NCI-H82 treated with DMSO at 0.1 percent for 48 hours (cell line): ENCODE data around the gene PALM.
A peak's percentile ranks its signal among the peaks of the same experiment; 100 is the strongest.
"Not testable (repeated sequence)": the region's sequence is repeated elsewhere in the genome, so short reads cannot be mapped to it uniquely, and the experiment has no call there.

Experiments
- DNase-seq: peaks from one replicate; lab custom pipeline; 2025; ENCODE audit not compliant: unreplicated experiment; lab: John Stamatoyannopoulos, UW

Gene PALM

GRCh38 chr19:708154-709143, at the start of gene PALM:
Gene PALM, plus strand, starts transcription at chr19:708935. Its CDS starts 212 bp downstream, at chr19:709147.
- no peak for DNase-seq

- no peak for DNase-seq
Observed at GRCh38 chr19:660793-661426, 47.8 kb upstream of the PALM start.

- DNase-seq: no peak
Observed at GRCh38 chr19:661427-662196, 47.1 kb upstream of the PALM start.

GRCh38 chr19:662207-662961, 46.4 kb upstream of the PALM start:
- no peak for DNase-seq

GRCh38 chr19:662962-663681, 45.6 kb upstream of the PALM start, which contains the start of gene RNF126:
Gene RNF126, minus strand, starts transcription at chr19:663214. Its CDS starts 93 bp downstream, at chr19:663121.
- peak; percentile 39 for DNase-seq

GRCh38 chr19:663682-664117, 45.0 kb upstream of the PALM start:
- no peak for DNase-seq

- DNase-seq: peak; percentile 63
Observed at GRCh38 chr19:664913-665443, 43.8 kb upstream of the PALM start.

- not testable (repeated sequence) for DNase-seq
Observed at GRCh38 chr19:666985-667573, 41.7 kb upstream of the PALM start.

GRCh38 chr19:668675-669434, 39.9 kb upstream of the PALM start:
- not testable (repeated sequence) for DNase-seq

- DNase-seq: no peak
Observed at GRCh38 chr19:670609-671075, 38.1 kb upstream of the PALM start.

GRCh38 chr19:674282-675151, 34.2 kb upstream of the PALM start:
- DNase-seq: no peak

- no peak for DNase-seq
Observed at GRCh38 chr19:676007-676338, 32.8 kb upstream of the PALM start.

- no peak for DNase-seq
Observed at GRCh38 chr19:676339-677105, 32.2 kb upstream of the PALM start, which contains the start of gene FSTL3. Gene FSTL3, plus strand, starts transcription at chr19:676392. Its CDS starts 32 bp downstream, at chr19:676424.

GRCh38 chr19:677201-677600, 31.5 kb upstream of the PALM start:
- DNase-seq: no peak

GRCh38 chr19:677601-678436, 30.9 kb upstream of the PALM start:
- DNase-seq: no peak
